Thoracic aorta (tissue), 2 donors: Measurements from ENCODE around the gene ZNF740. TPM values are rescaled to one million over a fixed set of nuclear protein-coding genes. Genes with fewer than 3 reads are reported as not detected.

Source experiments
- ATAC-seq: fragments of 150-250 bp; one replicate; pipeline ENCODE4 v1.8.0; 2017; ENCODE audit warnings: low read depth; ENCODE audit not compliant: insufficient number of reproducible peaks, low FRiP score
- DNase-seq: peaks from one replicate; pipeline ENCODE4 v3.0.0-alpha.2; 2020; ENCODE audit warnings: low spot score
- H3K27ac ChIP-seq, 2 donors: fragments of 200-600 bp; sonication (generic); 1 replicate in 1 of 2; 2 replicates in 1 of 2; pipeline ENCODE4 v1.5.1; 2016; ENCODE audit warnings: mild to moderate bottlenecking in 2 of 2, moderate library complexity in 2 of 2
- H3K27me3 ChIP-seq: fragments of 200-600 bp; sonication (generic); replicated peaks from 2 replicates; pipeline ENCODE4 v1.6.0; 2016; ENCODE audit warnings: mild to moderate bottlenecking; ENCODE audit not compliant: insufficient read depth
- H3K36me3 ChIP-seq: fragments of 200-600 bp; sonication (generic); one replicate; pipeline ENCODE4 v1.5.1; 2016
- H3K4me1 ChIP-seq, 2 donors: fragments of 200-600 bp; sonication (generic); 1 replicate in 1 of 2; 2 replicates in 1 of 2; pipeline versions ENCODE4 v1.5.1 to v1.6.0; 2016; ENCODE audit warnings: low read depth in 2 of 2, mild to moderate bottlenecking in 1 of 2; ENCODE audit not compliant: control insufficient read depth in 1 of 2
- H3K4me3 ChIP-seq: fragments of 200-600 bp; sonication (generic); 2 replicates; pipeline ENCODE4 v1.5.1; 2016; ENCODE audit warnings: mild to moderate bottlenecking
- H3K9me3 ChIP-seq: fragments of 200-600 bp; sonication (generic); 2 replicates; pipeline ENCODE4 v1.5.1; 2016
- CTCF ChIP-seq: fragments of 200-600 bp; sonication (generic); IDR thresholded peaks from one replicate; pipeline ENCODE4 v1.5.1; 2019; ENCODE audit warnings: antibody characterized with exemption
- total RNA-seq, 2 donors: library from RNA; depleted of rRNA; stranded (reverse); fragments of >200 nt; gene quantifications; one replicate each; pipeline versions ENCODE4 v1.1.0 to v1.2.3, GENCODE V29; 2016

The ZNF740 gene
- total RNA-seq, 2 donors from 2014 or later: 22.2 to 28.4 TPM

GRCh38 chr12:53191885-53192530 is 11.5 kb downstream of the ZNF740 start:
- no peak for DNase-seq
- peaks cover 14% of the 10 kb centered on the region for H3K36me3 ChIP-seq
- H3K4me1 ChIP-seq: peaks cover 0 to 7% of the 10 kb centered on the region in 2 donors
- H3K9me3 ChIP-seq: no peaks in the 10 kb centered on the region
- no peak for TF ChIP-seq CTCF
- H3K4me3 ChIP-seq: no peak overlapping the region
- no peak for ATAC-seq
- H3K27me3 ChIP-seq: no peaks in the 10 kb centered on the region
- no peak overlapping the region for H3K27ac ChIP-seq

- Histone ChIP-seq H3K27ac (no peak overlapping the region), H3K4me1 (peaks cover 4 to 13% of the 10 kb centered on the region in 2 donors), H3K27me3 (no peaks in the 10 kb centered on the region), H3K4me3 (no peak overlapping the region), H3K36me3 (peaks cover 10% of the 10 kb centered on the region), H3K9me3 (no peaks in the 10 kb centered on the region)
- TF ChIP-seq CTCF: no peak
- DNase-seq (no peak), ATAC-seq (no peak)
Observed at GRCh38 chr12:53192531-53193021, 12.1 kb downstream of the ZNF740 start.

- no peak for TF ChIP-seq CTCF
- Histone ChIP-seq H3K4me3 (no peak overlapping the region), H3K27me3 (no peaks in the 10 kb centered on the region), H3K36me3 (peaks cover 5% of the 10 kb centered on the region), H3K4me1 (peaks cover 7 to 17% of the 10 kb centered on the region in 2 donors), H3K27ac (no peak overlapping the region), H3K9me3 (no peaks in the 10 kb centered on the region)
- ATAC-seq (no peak), DNase-seq (no peak)
Observed at GRCh38 chr12:53193040-53193439, 12.5 kb downstream of the ZNF740 start.

- ATAC-seq (no peak), DNase-seq (no peak)
Observed at GRCh38 chr12:53193985-53194716, 13.6 kb downstream of the ZNF740 start.

More at GRCh38 chr12:53193985-53194716, 13.6 kb downstream of the ZNF740 start:
- Histone ChIP-seq H3K27me3 (no peaks in the 10 kb centered on the region), H3K9me3 (no peaks in the 10 kb centered on the region), H3K36me3 (no peaks in the 10 kb centered on the region), H3K27ac (no peak overlapping the region), H3K4me3 (no peak overlapping the region), H3K4me1 (peaks cover 9 to 19% of the 10 kb centered on the region in 2 donors)
- no peak for TF ChIP-seq CTCF
